Endodermal cell (in vitro differentiated cells): ENCODE results near the gene RNASEL. TPM values are rescaled to one million over a fixed set of nuclear protein-coding genes. Genes with fewer than 3 reads are reported as not detected.
A peak's percentile ranks its signal among the peaks of the same experiment; 100 is the strongest.
"Not testable (repeated sequence)": the region's sequence is repeated elsewhere in the genome, so short reads cannot be mapped to it uniquely, and the experiment has no call there.

Source experiments
- DNase-seq: peaks from one replicate; pipeline ENCODE4 v3.0.0-alpha.2; 2017
- H3K27ac ChIP-seq: 2 replicates; pipeline ENCODE4 v1.5.1; 2013; ENCODE audit warnings: mild to moderate bottlenecking, low read depth, low read length, moderate library complexity
- H3K27me3 ChIP-seq: 2 replicates; pipeline ENCODE4 v1.6.1; 2013; ENCODE audit warnings: mild to moderate bottlenecking, low read length, moderate library complexity; ENCODE audit not compliant: insufficient read depth, control insufficient read depth, poor library complexity, severe bottlenecking
- H3K36me3 ChIP-seq: 2 replicates; pipeline ENCODE4 v1.7.0; 2013; ENCODE audit warnings: mild to moderate bottlenecking, low read length, moderate library complexity; ENCODE audit not compliant: control insufficient read depth, insufficient read depth
- H3K4me1 ChIP-seq: one replicate; pipeline ENCODE4 v1.7.0; 2013; ENCODE audit warnings: low read length; ENCODE audit not compliant: control insufficient read depth, insufficient read depth
- H3K4me3 ChIP-seq: 2 replicates; pipeline ENCODE4 v1.5.1; 2013; ENCODE audit warnings: mild to moderate bottlenecking, low read length, moderate library complexity
- H3K9ac ChIP-seq: 2 replicates; pipeline ENCODE4 v1.6.1; 2013; ENCODE audit warnings: mild to moderate bottlenecking, low read length, moderate library complexity; ENCODE audit not compliant: poor library complexity, severe bottlenecking; ENCODE audit errors: extremely low read depth
- H3K9me3 ChIP-seq: 2 replicates; pipeline ENCODE4 v1.6.1; 2013; ENCODE audit warnings: mild to moderate bottlenecking, low read length, moderate library complexity; ENCODE audit not compliant: control insufficient read depth
- H3K27ac Mint-ChIP-seq: 2 replicates; pipeline ENCODE4 v1.8.0; 2020; ENCODE audit warnings: mixed read lengths
- H3K27me3 Mint-ChIP-seq: 2 replicates; pipeline ENCODE4 v1.8.0; 2021; ENCODE audit warnings: mild to moderate bottlenecking, mixed read lengths; ENCODE audit not compliant: insufficient read depth
- H3K36me3 Mint-ChIP-seq: 2 replicates; pipeline ENCODE4 v1.8.0; 2020; ENCODE audit warnings: low read depth, mixed read lengths
- H3K4me1 Mint-ChIP-seq: 2 replicates; pipeline ENCODE4 v1.8.0; 2020; ENCODE audit warnings: mixed read lengths
- H3K4me3 Mint-ChIP-seq: 2 replicates; pipeline ENCODE4 v1.8.0; 2020; ENCODE audit warnings: mild to moderate bottlenecking, moderate library complexity, mixed read lengths
- H3K9me3 Mint-ChIP-seq: 2 replicates; pipeline ENCODE4 v1.8.0; 2020; ENCODE audit warnings: mild to moderate bottlenecking, mixed read lengths
- WGBS, 2 experiments: methylation state at CpG; one replicate each; pipeline versions ENCODE4 v1.1.5 to v1.1.7; 2013; ENCODE audit warnings: missing lambda C conversion rate in 2 of 2, mixed read lengths in 1 of 2; ENCODE audit not compliant: insufficient coverage in 1 of 2, insufficient read length in 1 of 2; 5-methylcytosine and 5-hydroxymethylcytosine counted together
- total RNA-seq, 2 donors: library from RNA; stranded (reverse); fragmentation: NEBNext Ultra II Directional in 1 of 2; extraction: Animal tissue kit (Norgen Biotek cat#: 25700) in 1 of 2; gene quantifications; 2 replicates in 1 of 2; 3 replicates in 1 of 2; pipeline ENCODE4 v1.2.1, GENCODE V29; 2021
- TF ChIP-seq, protein P1 (sequence below): fragments of 200-600 bp; sonication (generic); conservative IDR thresholded peaks from 2 replicates; pipeline ENCODE4 v1.5.0; 2021; ENCODE audit warnings: antibody characterized with exemption, mild to moderate bottlenecking

The RNASEL gene
- total RNA-seq, 2 donors from 2014 or later: 2.6 to 3.1 TPM

DNA sequence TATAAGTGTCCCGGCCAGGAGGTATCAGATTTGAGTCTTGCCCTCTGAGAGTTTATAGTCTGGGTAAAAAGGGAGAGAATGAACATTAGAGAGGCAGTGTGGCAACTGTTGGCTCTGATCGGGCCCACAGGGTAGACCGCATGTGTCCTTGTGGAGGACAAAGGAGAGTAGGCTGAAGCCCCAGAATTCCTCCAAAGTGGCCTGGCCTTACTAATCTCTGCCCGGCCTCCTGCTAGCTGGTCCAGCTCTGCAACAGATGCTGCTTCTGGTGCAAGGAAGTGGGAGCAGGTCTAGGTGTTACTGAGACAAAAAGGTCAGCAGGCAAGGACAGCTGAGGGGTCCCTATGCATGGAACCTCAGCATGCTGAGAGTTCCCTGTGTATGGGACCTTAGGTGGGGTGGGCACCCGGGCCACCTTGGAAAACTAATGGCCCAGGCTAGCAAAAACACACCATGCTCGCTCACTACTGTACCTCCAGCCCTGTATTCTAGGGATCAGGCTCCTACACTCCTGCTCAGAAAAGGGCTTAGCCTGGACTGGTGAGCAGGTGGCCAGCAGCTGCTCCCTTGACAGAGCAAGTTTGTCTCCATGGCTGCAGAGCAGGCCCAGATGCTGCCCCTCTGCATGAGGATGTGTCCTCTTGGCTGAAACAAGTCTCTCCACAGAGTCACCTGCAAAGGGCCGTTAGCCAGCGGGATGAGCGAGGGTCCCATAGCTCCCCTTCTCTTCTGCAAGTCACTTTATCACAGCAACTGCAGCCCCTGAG, 45.4 kb upstream of the RNASEL start:
- TF ChIP-seq, protein P1, sequence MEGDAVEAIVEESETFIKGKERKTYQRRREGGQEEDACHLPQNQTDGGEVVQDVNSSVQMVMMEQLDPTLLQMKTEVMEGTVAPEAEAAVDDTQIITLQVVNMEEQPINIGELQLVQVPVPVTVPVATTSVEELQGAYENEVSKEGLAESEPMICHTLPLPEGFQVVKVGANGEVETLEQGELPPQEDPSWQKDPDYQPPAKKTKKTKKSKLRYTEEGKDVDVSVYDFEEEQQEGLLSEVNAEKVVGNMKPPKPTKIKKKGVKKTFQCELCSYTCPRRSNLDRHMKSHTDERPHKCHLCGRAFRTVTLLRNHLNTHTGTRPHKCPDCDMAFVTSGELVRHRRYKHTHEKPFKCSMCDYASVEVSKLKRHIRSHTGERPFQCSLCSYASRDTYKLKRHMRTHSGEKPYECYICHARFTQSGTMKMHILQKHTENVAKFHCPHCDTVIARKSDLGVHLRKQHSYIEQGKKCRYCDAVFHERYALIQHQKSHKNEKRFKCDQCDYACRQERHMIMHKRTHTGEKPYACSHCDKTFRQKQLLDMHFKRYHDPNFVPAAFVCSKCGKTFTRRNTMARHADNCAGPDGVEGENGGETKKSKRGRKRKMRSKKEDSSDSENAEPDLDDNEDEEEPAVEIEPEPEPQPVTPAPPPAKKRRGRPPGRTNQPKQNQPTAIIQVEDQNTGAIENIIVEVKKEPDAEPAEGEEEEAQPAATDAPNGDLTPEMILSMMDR: no peak
- no peaks in the 10 kb centered on the region for H3K27me3 ChIP-seq
- H3K9me3 ChIP-seq: no peaks in the 10 kb centered on the region
- H3K4me3 ChIP-seq: no peak overlapping the region
- H3K27ac ChIP-seq: peak overlapping the region; percentile 91
- H3K9ac ChIP-seq: no peak overlapping the region
- no peaks in the 10 kb centered on the region for H3K9me3 Mint-ChIP-seq
- no peaks in the 10 kb centered on the region for H3K36me3 ChIP-seq
- H3K36me3 Mint-ChIP-seq: no peaks in the 10 kb centered on the region
- DNase-seq: no peak
- H3K27me3 Mint-ChIP-seq: no peaks in the 10 kb centered on the region
- H3K27ac Mint-ChIP-seq: no peak overlapping the region
- H3K4me3 Mint-ChIP-seq: no peak overlapping the region
- peaks cover 3% of the 10 kb centered on the region for H3K4me1 ChIP-seq
- 94% methylated on average over 6 to 9 of the region's 9 CpGs for WGBS, 2 experiments
- peaks cover 18% of the 10 kb centered on the region for H3K4me1 Mint-ChIP-seq

DNA sequence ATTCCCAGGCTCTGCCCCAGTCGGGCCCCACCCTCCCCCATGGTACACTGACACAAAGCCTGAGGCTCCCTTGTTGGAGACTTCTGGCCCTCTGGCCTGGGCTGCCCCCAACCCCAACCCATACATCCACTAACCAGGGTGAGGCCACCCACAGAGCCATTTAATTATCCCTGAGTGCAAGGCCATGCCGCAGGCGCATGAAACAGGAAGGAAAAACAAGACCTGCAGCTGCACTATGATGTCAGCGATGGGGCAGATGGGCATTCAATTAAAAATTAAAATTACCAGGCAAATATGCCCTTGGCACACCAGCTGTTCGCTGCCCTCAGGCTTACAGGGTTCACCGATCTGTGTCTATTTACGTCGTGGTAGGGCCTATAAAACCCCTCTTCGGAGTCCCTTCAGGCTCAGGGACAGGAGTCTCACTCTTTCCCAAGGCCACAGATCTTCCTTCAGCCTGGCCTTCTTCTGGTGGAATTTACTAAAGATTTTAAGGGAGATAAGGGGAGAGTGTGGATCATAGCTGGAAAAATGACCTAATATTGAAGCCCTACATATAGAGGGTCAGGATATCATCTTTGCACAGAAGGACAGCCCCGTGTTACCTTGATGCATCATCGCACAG, 44.7 kb upstream of the RNASEL start:
- Histone ChIP-seq H3K27ac (peak overlapping the region; percentile 91), H3K36me3 (no peaks in the 10 kb centered on the region), H3K9ac (no peak overlapping the region), H3K9me3 (no peaks in the 10 kb centered on the region), H3K4me3 (no peak overlapping the region), H3K27me3 (no peaks in the 10 kb centered on the region), H3K4me1 (peaks cover 3% of the 10 kb centered on the region)
- Mint-ChIP-seq H3K36me3 (no peaks in the 10 kb centered on the region), H3K4me1 (peaks cover 19% of the 10 kb centered on the region), H3K9me3 (no peaks in the 10 kb centered on the region), H3K27ac (no peak overlapping the region), H3K27me3 (no peaks in the 10 kb centered on the region), H3K4me3 (no peak overlapping the region)
- TF ChIP-seq, protein P1: no peak
- WGBS, 2 experiments: 88 to 89% methylated on average over 9 to 11 of the region's 11 CpGs
- no peak for DNase-seq

DNA sequence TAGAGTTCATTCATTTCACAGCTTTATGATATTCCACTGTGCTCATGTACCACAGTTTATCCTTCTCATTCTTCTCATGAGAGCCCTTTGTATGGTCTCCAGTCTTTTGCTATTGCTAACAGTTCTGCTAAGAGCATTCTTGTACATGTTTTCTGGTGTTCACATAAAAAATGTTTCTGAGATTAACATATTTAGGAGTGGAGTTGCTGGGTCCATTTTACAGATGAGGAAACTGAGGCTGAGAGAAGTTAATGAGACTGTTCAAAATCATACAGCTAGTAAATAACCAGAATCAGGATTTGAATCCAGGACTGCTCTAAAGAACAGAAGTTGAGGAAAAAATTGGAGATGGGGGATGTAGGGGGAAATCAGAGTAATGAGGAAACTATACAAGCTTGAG, 44.0 kb upstream of the RNASEL start:
- no peaks in the 10 kb centered on the region for H3K36me3 ChIP-seq
- no peak overlapping the region for H3K9ac ChIP-seq
- no peaks in the 10 kb centered on the region for H3K9me3 ChIP-seq
- H3K4me3 ChIP-seq: no peak overlapping the region
- H3K27ac ChIP-seq: peak overlapping the region; percentile 45
- DNase-seq: no peak
- H3K27ac Mint-ChIP-seq: no peak overlapping the region
- H3K27me3 ChIP-seq: no peaks in the 10 kb centered on the region
- no peak overlapping the region for H3K4me3 Mint-ChIP-seq
- TF ChIP-seq, protein P1: no peak
- H3K4me1 Mint-ChIP-seq: peaks cover 19% of the 10 kb centered on the region
- peaks cover 3% of the 10 kb centered on the region for H3K4me1 ChIP-seq
- H3K9me3 Mint-ChIP-seq: no peaks in the 10 kb centered on the region
- H3K36me3 Mint-ChIP-seq: no peaks in the 10 kb centered on the region
- no peaks in the 10 kb centered on the region for H3K27me3 Mint-ChIP-seq

DNA sequence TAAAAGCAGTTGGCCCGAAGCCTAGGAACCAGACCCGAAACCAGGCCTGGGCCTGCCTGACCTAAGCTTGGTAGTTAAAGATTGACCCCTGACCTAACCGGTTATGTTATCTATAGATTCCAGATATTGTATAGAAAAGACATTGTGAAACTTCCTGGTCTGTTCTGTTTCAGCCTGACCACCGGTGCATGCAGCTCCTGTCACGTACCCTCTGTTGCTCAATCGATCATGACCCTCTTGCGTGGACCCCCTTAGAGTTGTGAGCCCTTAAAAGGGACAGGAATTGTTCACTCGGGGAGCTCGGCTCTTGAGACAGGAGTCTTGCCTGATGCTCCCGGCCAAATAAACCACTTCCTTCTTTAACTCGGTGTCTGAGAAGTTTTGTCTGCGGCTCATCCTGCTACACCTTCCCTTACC, 43.4 kb upstream of the RNASEL start:
- H3K27ac Mint-ChIP-seq: not testable (repeated sequence)
- WGBS, 2 experiments: 91 to 93% methylated on average over 7 to 12 of the region's 12 CpGs

More for the DNA sequence above, 43.4 kb upstream of the RNASEL start:
- peaks cover 19% of the 10 kb centered on the region for H3K4me1 Mint-ChIP-seq
- not testable (repeated sequence) for DNase-seq, H3K27me3 Mint-ChIP-seq, H3K9ac ChIP-seq, H3K4me3 ChIP-seq, H3K9me3 Mint-ChIP-seq, H3K36me3 Mint-ChIP-seq, H3K36me3 ChIP-seq, H3K27ac ChIP-seq, H3K27me3 ChIP-seq, H3K4me1 ChIP-seq, H3K9me3 ChIP-seq, H3K4me3 Mint-ChIP-seq
